ENCODE data around the gene CNGA3.
A peak's percentile ranks its signal among the peaks of the same experiment; 100 is the strongest.

The CNGA3 gene

GRCh38 chr2:98441706-98442450, 95.6 kb downstream of the CNGA3 start:
- TF ChIP-seq CTCF (IDR thresholded peaks at IDR 0.05; ENCODE audit: insufficient read depth, low read length, poor library complexity, severe bottlenecking), result no peak
- DNase-seq (ENCODE audit: extremely low read depth, insufficient read length), result no peak
- H3K27me3 ChIP-seq (replicated peaks; ENCODE audit: control insufficient read depth, insufficient read depth, low read length), result no peaks in the 10 kb centered on the region

GRCh38 chr2:98442488-98442887, 96.2 kb downstream of the CNGA3 start:
- H3K27me3 ChIP-seq (replicated peaks; ENCODE audit: control insufficient read depth, insufficient read depth, low read length), result no peaks in the 10 kb centered on the region
- DNase-seq (ENCODE audit: extremely low read depth, insufficient read length), result no peak
- H3K36me3 ChIP-seq (ENCODE audit: control insufficient read depth, insufficient read depth, low read length), result no peaks in the 10 kb centered on the region
- TF ChIP-seq CTCF (IDR thresholded peaks at IDR 0.05; ENCODE audit: insufficient read depth, low read length, poor library complexity, severe bottlenecking), result no peak
- H3K4me3 ChIP-seq (replicated peaks; ENCODE audit: low read depth, low read length), result no peak overlapping the region

More at GRCh38 chr2:98441706-98442450, 95.6 kb downstream of the CNGA3 start:
- H3K4me3 ChIP-seq (replicated peaks; ENCODE audit: low read depth, low read length), result no peak overlapping the region
- no peaks in the 10 kb centered on the region for H3K36me3 ChIP-seq (ENCODE audit: control insufficient read depth, insufficient read depth, low read length)

- H3K4me3 ChIP-seq (replicated peaks; ENCODE audit: low read depth, low read length), result peak within 1 kb of the TSS; percentile 73
- H3K36me3 ChIP-seq (ENCODE audit: control insufficient read depth, insufficient read depth, low read length), result no peaks in the 10 kb centered on the region
- peak; percentile 83 for DNase-seq (ENCODE audit: extremely low read depth, insufficient read length)
- no peaks in the 10 kb centered on the region for H3K27me3 ChIP-seq (replicated peaks; ENCODE audit: control insufficient read depth, insufficient read depth, low read length)
- TF ChIP-seq CTCF (IDR thresholded peaks at IDR 0.05; ENCODE audit: insufficient read depth, low read length, poor library complexity, severe bottlenecking), result no peak
These were observed 98.3 kb downstream of the CNGA3 start, which contains the start of gene INPP4A for GRCh38 chr2:98444436-98445176. TSS of gene INPP4A (plus strand) at chr2:98444858. CDS start at chr2:98520049, 75,191 bp downstream.

GRCh38 chr2:98445177-98445682, 99.0 kb downstream of the CNGA3 start:
- Histone ChIP-seq H3K36me3 (ENCODE audit: control insufficient read depth, insufficient read depth, low read length) (no peaks in the 10 kb centered on the region), H3K27me3 (replicated peaks; ENCODE audit: control insufficient read depth, insufficient read depth, low read length) (no peaks in the 10 kb centered on the region), H3K4me3 (replicated peaks; ENCODE audit: low read depth, low read length) (peak overlapping the region; percentile 73)
- no peak for DNase-seq (ENCODE audit: extremely low read depth, insufficient read length)
- no peak for TF ChIP-seq CTCF (IDR thresholded peaks at IDR 0.05; ENCODE audit: insufficient read depth, low read length, poor library complexity, severe bottlenecking)

GRCh38 chr2:98445683-98446581, 99.7 kb downstream of the CNGA3 start:
- no peak for TF ChIP-seq CTCF (IDR thresholded peaks at IDR 0.05; ENCODE audit: insufficient read depth, low read length, poor library complexity, severe bottlenecking)
- DNase-seq (ENCODE audit: extremely low read depth, insufficient read length), result no peak
- Histone ChIP-seq H3K4me3 (replicated peaks; ENCODE audit: low read depth, low read length) (peak overlapping the region; percentile 73), H3K27me3 (replicated peaks; ENCODE audit: control insufficient read depth, insufficient read depth, low read length) (no peaks in the 10 kb centered on the region), H3K36me3 (ENCODE audit: control insufficient read depth, insufficient read depth, low read length) (no peaks in the 10 kb centered on the region)
